ENCODE data around the gene EIF2S3.
"Not testable (repeated sequence)": the region's sequence is repeated elsewhere in the genome, so short reads cannot be mapped to it uniquely, and the experiment has no call there.

EIF2S3 gene

DNA sequence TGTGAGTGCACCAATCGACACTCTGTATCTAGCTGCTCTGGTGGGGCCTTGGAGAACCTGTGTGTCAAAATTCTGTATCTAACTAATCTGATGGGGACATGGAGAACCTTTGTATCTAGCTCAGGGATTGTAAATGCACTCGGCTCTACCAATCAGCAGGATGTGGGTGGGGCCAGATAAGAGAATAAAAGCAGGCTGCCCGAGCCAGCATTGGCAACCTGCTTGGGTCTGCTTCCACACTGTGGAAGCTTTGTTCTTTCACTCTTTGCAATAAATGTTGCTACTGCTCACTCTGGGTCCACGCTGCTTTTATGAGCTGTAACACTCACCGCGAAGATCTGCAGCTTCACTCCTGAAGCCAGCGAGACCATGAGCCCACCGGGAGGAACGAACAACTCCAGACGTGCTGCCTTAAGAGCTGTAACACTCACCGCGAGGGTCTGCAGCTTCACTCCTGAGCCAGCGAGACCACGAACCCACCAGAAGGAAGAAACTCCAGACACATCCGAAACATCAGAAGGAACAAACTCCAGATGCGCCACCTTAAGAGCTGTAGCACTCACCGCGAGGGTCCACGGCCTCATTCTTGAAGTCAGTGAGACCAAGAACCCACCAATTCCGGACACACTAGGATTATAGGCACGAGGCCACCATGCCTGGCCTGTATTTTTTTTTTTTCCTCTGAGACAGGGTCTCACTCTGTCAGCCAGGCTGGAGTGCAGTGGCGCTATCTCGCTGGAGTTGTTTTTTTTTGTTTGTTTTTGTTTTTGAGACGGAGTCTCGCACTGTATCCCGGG, 4.0 kb upstream of the EIF2S3 start:
- not testable (repeated sequence) for DNase-seq

DNA sequence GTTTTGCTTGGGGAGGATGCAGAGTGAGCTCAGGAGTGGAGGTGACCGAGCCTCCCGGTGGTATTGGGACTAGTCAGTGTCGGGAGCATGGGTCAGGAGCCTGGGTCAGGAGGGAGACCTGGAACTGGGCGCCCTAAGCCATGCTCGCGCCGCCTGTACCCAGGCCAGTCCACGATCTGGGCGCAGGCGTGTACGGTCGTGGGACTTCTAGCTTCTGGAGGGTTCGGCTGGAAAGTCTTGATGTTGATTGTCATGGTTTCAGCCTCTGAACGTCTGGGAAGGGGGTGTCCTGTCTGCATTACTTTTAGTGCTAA, 244 bp downstream of the EIF2S3 start:
- DNase-seq: no peak

- DNase-seq: no peak
Observed at GRCh38 chrX:24063488-24063887, 8.7 kb downstream of the EIF2S3 start.

GRCh38 chrX:24069877-24070276, 15.1 kb downstream of the EIF2S3 start:
- DNase-seq: no peak

DNA sequence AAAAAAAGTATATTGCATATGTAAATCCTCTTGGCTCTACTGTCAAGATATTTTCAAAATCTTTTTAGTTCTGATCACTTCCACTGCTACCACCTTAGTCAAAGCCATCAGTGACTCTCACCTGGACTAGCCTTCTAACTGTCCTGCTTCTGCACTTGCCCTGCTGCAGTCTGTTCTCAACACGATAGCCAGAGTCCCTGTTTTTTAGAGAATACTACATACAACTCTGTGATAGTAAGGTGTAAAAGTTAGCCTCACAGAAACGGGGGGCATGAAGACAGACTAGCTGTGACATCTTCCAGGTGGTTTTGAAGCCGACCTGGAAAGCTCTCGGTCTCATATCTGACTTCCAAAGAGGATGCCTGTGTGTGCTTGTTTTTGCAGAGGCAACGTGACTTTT, 24.7 kb downstream of the EIF2S3 start:
- no peak for DNase-seq

DNA sequence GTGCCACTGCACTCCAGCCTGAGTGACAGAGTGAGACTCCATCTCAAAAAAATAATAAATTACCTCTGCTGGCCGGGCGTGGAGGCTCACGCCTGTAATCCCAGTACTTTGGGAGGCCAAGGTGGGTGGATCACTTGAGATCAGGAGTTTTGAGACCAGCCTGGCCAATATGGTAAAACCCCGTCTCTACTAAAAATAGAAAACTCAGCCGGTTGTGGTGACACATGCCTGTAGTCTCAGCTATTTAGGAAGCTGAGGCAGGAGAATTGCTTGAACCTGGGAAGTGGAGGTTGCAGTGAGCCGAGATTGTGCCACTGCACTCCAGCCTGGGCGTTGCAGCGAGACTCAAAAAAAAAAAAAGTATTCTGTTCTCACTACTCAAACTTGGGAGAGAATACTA, 25.5 kb downstream of the EIF2S3 start:
- peak; percentile 7 for DNase-seq

DNA sequence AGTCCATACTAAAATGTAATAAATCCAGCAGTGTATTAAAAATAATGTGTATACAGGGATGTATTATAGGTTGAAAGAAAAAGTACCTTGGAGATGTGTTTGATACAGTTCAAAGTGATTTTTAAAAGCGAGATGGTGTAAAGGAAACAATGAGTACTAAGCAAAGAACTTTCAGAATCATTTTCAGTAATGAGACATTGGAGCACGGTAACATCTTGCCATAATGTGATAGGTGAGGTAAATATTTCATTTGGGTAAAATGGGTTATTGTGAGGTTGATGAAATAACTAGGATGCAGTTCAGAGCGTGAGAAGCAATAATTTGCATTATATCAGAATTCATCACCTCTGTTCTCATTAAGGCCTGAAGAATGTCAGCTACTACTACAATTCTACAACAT, 25.9 kb downstream of the EIF2S3 start:
- no peak for DNase-seq

DNA sequence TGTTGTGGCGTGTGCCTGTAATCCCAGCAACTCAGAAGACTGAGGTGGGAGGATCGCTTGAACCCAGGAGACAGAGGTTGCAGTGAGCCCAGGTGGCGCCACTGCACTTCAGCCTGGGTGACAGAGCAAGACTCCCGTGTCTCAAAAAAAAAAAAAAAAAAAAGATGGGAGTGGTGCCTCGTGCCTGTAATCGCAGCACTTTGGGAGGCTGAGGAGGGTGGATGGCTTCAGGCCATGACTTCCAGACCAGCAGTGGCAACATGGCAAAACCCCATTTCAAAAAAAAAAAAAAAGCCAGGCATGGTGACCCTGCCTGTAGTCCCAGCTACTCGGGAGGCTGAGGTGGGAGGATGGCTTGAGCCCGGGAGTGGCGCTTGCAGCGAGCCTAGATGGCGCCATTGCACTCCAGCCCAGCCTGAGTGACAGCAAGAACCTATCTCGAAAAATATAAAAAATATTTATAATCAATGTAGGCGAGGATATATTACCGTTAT, 27.0 kb downstream of the EIF2S3 start:
- peak; percentile 47 for DNase-seq

- no peak for DNase-seq
Observed at GRCh38 chrX:24082447-24082846, 27.7 kb downstream of the EIF2S3 start.

GRCh38 chrX:24085101-24085500, 30.3 kb downstream of the EIF2S3 start:
- DNase-seq: no peak

- no peak for DNase-seq
Observed at GRCh38 chrX:24090300-24091200, 35.8 kb downstream of the EIF2S3 start.

GRCh38 chrX:24093746-24094145, 39.0 kb downstream of the EIF2S3 start:
- DNase-seq: no peak

GRCh38 chrX:24097741-24098260, 43.0 kb downstream of the EIF2S3 start:
- DNase-seq: no peak

GRCh38 chrX:24098932-24099331, 44.2 kb downstream of the EIF2S3 start:
- DNase-seq: no peak

GRCh38 chrX:24099394-24099793, 44.6 kb downstream of the EIF2S3 start:
- DNase-seq: no peak

DNA sequence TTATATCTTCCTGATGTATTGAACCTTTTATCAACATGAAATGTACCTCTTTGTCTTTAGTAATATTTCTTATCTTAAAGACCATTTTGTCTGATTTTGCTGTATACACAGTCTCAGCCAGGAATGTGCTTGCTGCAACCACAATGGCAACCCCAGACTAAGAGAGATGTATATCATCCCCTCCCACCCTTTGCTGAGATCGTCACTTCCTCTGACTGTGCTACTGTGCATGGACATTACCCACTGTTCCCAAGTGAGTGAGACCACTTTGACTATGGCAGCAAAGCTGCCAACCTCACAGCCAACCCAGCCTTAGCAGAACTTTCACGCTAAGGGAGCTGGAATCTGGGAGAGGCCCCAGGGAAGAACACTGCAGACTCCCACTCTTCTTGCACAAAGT, 46.0 kb downstream of the EIF2S3 start:
- DNase-seq: no peak

DNA sequence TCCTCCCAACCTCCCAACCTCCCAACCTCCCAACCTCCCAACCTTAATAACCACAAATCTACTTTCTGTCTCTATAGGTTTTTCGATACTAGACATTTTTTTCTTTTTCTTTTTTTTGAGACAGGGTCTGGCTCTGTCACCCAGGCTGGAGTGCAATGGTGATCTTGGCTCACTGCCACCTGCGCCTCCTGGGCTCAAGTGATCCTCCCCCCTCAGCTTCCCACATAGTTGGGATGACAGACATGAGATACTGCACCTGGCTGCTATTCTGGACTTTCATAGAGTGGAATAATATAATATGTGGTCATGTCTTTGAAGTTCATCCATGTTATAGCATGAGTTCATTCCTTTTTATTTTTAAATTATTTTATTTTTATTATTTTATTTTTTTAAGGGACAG, 55.3 kb downstream of the EIF2S3 start:
- no peak for DNase-seq

DNA sequence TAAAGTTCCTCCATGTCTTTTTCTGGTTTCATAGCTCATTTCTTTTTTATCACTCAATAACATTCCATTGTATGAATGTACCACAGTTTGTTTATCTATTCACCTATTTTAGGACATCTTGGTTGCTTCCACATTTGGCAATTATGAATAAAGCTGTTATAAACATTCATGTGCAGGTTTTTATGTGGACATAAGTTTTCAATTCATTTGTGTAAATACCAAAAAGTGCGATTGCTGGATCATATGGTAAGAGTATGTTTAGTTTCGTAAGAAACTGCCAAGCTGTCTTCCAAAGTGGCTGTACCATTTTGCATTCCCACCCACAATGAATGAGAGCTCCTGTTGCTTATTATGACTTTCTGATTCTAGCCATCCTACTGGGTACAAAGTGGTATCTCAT, 58.4 kb downstream of the EIF2S3 start:
- no peak for DNase-seq

DNA sequence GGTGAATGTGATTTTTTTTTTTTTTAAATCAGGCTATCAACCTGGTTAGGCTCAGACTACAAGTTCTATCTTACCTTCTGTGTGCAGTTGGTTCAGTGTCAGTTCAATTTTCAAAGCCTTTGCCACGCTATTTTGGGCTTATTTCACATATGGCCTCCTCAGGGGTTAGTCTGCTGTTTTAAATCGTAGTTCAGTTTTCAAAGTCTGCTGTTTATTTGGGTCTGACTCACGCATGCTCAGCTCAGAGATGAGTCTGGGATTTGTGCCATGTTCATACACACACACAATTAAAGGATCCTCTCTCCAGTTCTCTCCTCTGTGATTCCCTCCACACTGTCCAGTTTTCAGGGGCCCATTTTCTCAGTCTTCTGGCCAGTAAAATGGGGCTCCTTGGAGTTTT, 62.5 kb downstream of the EIF2S3 start:
- DNase-seq: no peak

DNA sequence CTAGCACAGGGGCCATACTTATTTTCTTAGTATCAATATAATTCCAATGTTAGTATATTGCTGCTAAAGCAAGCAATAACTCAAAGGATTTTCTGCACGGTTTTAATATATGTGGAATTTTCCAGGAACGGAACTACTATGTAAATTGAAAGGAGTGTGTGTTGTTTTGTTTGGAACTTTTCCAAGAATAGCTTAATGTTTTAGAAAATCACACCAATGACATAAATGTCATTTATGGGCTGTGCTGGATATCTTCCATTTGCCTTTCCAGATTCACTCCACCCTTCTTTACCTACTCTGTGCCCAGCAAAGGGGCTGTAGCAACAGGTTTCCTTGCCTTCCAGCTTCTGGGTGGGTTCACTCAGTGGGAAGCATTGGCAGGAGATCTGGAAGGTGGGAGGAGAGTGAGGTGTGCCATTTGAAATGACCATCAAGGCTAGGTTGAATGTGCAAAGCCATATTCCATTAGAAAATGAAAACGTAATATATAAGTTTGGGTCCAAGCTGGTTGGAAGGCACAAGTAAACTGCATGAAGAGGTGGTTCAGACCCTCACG, 69.6 kb downstream of the EIF2S3 start:
- DNase-seq: no peak

DNA sequence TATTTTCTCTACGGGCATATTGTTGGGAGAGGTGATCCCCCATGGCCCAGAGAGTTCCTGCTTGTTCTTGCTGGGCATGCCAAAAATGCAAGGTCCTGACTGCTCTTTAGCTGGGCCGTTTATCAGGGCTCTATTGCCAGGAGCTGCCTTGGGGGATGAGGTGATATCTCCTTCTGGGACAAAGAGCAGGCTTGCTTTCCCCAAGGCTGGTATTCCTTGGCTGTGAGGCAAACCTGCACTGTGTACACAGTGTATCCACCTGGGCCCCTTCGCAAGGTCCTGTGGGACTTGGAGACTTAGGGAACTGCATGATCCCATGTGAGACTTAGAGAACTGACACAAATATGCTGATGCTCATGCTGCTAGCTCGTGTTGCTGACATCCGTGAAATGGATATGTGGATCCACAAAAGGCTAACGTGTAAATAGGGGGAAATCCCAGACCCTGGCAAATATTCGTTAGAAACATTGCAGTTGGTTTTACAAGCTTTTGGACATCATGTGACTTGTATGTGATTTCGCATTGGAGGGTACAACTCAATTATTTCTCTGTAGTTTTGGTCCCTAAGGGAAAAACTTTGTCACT, 70.4 kb downstream of the EIF2S3 start:
- DNase-seq: no peak

All from stimulated activated CD4-positive, alpha-beta T cell treated with anti-CD3 and anti-CD28 coated beads, Interleukin-4, amount 100 ng/mL, for 24 hours (primary cell).